T-cell (primary cell): ENCODE results near the gene PRCP. TPM values are rescaled to one million over a fixed set of nuclear protein-coding genes. Genes with fewer than 3 reads are reported as not detected.

Source experiments
- ATAC-seq, 4 experiments: fragments of 200-7000 bp in 3 of 4; fragments of 150-1000 bp in 1 of 4; cut with Tn5 transposase; replicated peaks in 1 of 4; 1 replicate in 3 of 4; 2 replicates in 1 of 4; pipeline ENCODE4 v1.10.0; 2021; ENCODE audit warnings: moderate library complexity in 3 of 4, mild to moderate bottlenecking in 2 of 4, moderate number of reproducible peaks in 1 of 4
- CTCF ChIA-PET, 2 donors: fragments of 300-600 bp; sonication (Branson Sonifier 250); formaldehyde crosslinking; loops; one replicate each; lab custom pipeline; 2022; ENCODE audit warnings: antibody characterized with exemption in 2 of 2; lab: Charles Lee
- POLR2A ChIA-PET, 2 donors: fragments of 300-600 bp; sonication (Branson Sonifier 250); formaldehyde crosslinking; loops; one replicate each; lab custom pipeline; 2022; ENCODE audit warnings: antibody characterized with exemption in 2 of 2; lab: Charles Lee
- DNase-seq, 35 experiments: peaks; one replicate each; pipeline versions ENCODE4 v3.0.0 to v3.0.0-alpha.2; 2013 to 2023
- H3K27ac ChIP-seq: one replicate; pipeline ENCODE4 v1.5.1; 2013; ENCODE audit warnings: low read length
- H3K27me3 ChIP-seq, 2 experiments: replicated peaks in 1 of 2; 1 replicate in 1 of 2; 2 replicates in 1 of 2; pipeline versions ENCODE4 v1.6.1 to v1.7.0; 2013; ENCODE audit warnings: low read length in 1 of 2, mixed read lengths in 1 of 2; ENCODE audit not compliant: control insufficient read depth in 2 of 2, insufficient read depth in 2 of 2; ENCODE audit errors: extremely low read depth in 1 of 2
- H3K36me3 ChIP-seq, 2 donors: 1 replicate in 1 of 2; 2 replicates in 1 of 2; pipeline versions ENCODE4 v1.6.1 to v1.7.0; 2013; ENCODE audit warnings: low read length in 1 of 2; ENCODE audit not compliant: control insufficient read depth in 2 of 2, insufficient read depth in 1 of 2; ENCODE audit errors: extremely low read depth in 1 of 2
- H3K4me1 ChIP-seq, 2 experiments: 1 replicate in 1 of 2; 2 replicates in 1 of 2; pipeline versions ENCODE4 v1.6.1 to v1.7.0; 2013; ENCODE audit warnings: low read length in 2 of 2, mixed read lengths in 1 of 2; ENCODE audit not compliant: insufficient read depth in 2 of 2, control insufficient read depth in 1 of 2; ENCODE audit errors: extremely low read depth in 1 of 2
- H3K4me3 ChIP-seq, 2 donors: 1 replicate in 1 of 2; 2 replicates in 1 of 2; pipeline versions ENCODE4 v1.5.1 to v1.7.0; 2013; ENCODE audit warnings: mild to moderate bottlenecking in 2 of 2, low read length in 1 of 2, moderate library complexity in 1 of 2; ENCODE audit not compliant: control insufficient read depth in 1 of 2; ENCODE audit errors: extremely low read depth in 1 of 2
- H3K9me3 ChIP-seq: 2 replicates; pipeline ENCODE4 v1.7.0; 2013
- H3K27ac Mint-ChIP-seq, 2 donors: one replicate each; pipeline ENCODE4 v1.8.0; 2020 to 2021; ENCODE audit warnings: mild to moderate bottlenecking in 2 of 2, mixed read lengths in 2 of 2
- H3K27me3 Mint-ChIP-seq, 2 donors: one replicate each; pipeline ENCODE4 v1.8.0; 2021 to 2022; ENCODE audit warnings: mixed read lengths in 2 of 2
- H3K36me3 Mint-ChIP-seq: one replicate; pipeline ENCODE4 v1.8.0; 2021; ENCODE audit warnings: mixed read lengths
- H3K4me1 Mint-ChIP-seq, 3 donors: one replicate each; pipeline ENCODE4 v1.8.0; 2020 to 2022; ENCODE audit warnings: mixed read lengths in 3 of 3, mild to moderate bottlenecking in 1 of 3
- H3K4me3 Mint-ChIP-seq, 3 donors: one replicate each; pipeline ENCODE4 v1.8.0; 2020 to 2022; ENCODE audit warnings: mild to moderate bottlenecking in 3 of 3, mixed read lengths in 3 of 3, moderate library complexity in 3 of 3
- H3K9me3 Mint-ChIP-seq, 3 donors: one replicate each; pipeline ENCODE4 v1.8.0; 2020 to 2022; ENCODE audit warnings: mixed read lengths in 3 of 3
- WGBS: methylation state at CpG from one replicate; pipeline ENCODE4 v1.1.5; 2013; ENCODE audit warnings: missing lambda C conversion rate; ENCODE audit not compliant: insufficient coverage; 5-methylcytosine and 5-hydroxymethylcytosine counted together
- total RNA-seq, 35 experiments: library from RNA in 6 of 35; stranded (reverse) in 6 of 35; fragments of 120-200 nt in 1 of 35; gene quantifications; one replicate each; pipeline versions ENCODE4 v1.2.1 to v1.2.4 and lab custom pipeline; 2013 to 2026

PRCP gene
- total RNA-seq, 5 donors from 2014 or later (not counting 1 experiment from before 2014, with no cell fraction given), result 18.1 to 22.7 (median 20.2) TPM

- ATAC-seq (no peak), DNase-seq (no peak)
- H3K4me1 Mint-ChIP-seq, result no peaks in the 10 kb centered on the region
- H3K4me3 Mint-ChIP-seq, result no peak overlapping the region
- peaks cover 3% of the 10 kb centered on the region for H3K9me3 ChIP-seq
- H3K4me1 ChIP-seq, result no peaks in the 10 kb centered on the region
- ChIA-PET CTCF (no interaction called here), POLR2A (no interaction called here)
- H3K27ac ChIP-seq, result no peak overlapping the region
- H3K27me3 ChIP-seq, result peaks cover 2 to 3% of the 10 kb centered on the region in 2 experiments
- WGBS, result 93% methylated on average over 8 of the region's 8 CpGs
- no peak overlapping the region for H3K4me3 ChIP-seq
- no peaks in the 10 kb centered on the region for H3K36me3 Mint-ChIP-seq
- no peaks in the 10 kb centered on the region for H3K9me3 Mint-ChIP-seq
- peaks cover 20 to 36% of the 10 kb centered on the region in 2 donors for H3K27me3 Mint-ChIP-seq
- H3K27ac Mint-ChIP-seq, result no peak overlapping the region
- no peaks in the 10 kb centered on the region for H3K36me3 ChIP-seq
These were observed 88.9 kb downstream of the PRCP start for GRCh38 chr11:82811369-82811768.

DNA sequence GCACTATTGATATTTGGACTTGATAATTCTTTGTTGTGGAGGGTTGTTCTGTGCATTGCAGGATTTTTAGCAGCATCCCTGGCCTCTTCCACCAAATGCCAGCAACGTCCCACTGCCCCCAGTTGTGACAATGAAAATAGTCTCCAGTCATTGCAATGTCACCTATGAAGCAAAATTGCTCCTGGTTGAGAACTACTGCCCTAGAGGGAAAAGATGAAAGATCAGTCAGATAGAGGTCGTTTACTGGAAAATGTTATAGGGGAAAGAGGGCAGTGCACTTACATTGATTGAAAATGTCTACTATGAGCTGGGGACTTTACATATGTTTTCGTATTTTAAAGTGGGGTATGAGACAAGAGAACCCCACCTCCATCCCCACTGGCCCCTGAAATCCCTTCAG is 89.5 kb downstream of the PRCP start:
- Mint-ChIP-seq H3K4me3 (no peak overlapping the region), H3K36me3 (no peaks in the 10 kb centered on the region), H3K27ac (no peak overlapping the region), H3K9me3 (no peaks in the 10 kb centered on the region), H3K4me1 (no peaks in the 10 kb centered on the region), H3K27me3 (peaks cover 26 to 41% of the 10 kb centered on the region in 2 donors)
- ATAC-seq, result no peak
- H3K36me3 ChIP-seq, result no peaks in the 10 kb centered on the region
- no peaks in the 10 kb centered on the region for H3K4me1 ChIP-seq
- peaks cover 3% of the 10 kb centered on the region for H3K9me3 ChIP-seq
- H3K27ac ChIP-seq, result no peak overlapping the region
- H3K4me3 ChIP-seq, result no peak overlapping the region
- POLR2A ChIA-PET, result no interaction called here
- no peak for DNase-seq
- CTCF ChIA-PET, result no interaction called here
- peaks cover 2 to 7% of the 10 kb centered on the region in 2 experiments for H3K27me3 ChIP-seq
- WGBS, result no CpG with 5 or more reads among the region's 3 CpGs

DNA sequence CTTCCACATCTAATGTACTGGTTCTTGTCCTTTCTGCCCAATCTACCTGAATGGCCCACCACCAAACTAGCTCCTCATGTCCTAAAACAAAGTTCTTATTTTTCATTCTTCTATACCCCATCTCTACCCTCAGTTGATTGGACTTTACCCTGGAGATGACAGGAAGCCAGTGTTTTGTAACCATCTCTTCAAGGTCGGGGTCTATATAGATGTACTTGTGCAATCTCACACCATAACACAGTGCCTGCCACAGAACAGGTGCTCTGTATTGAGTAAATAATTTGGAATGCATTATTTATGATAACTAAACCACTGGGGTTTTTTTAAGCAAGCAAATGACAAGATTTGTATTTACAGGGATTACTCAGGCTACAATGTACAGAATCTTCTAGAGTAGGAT is 89.9 kb downstream of the PRCP start:
- Histone ChIP-seq H3K4me1 (no peaks in the 10 kb centered on the region), H3K27me3 (peaks cover 2 to 7% of the 10 kb centered on the region in 2 experiments), H3K36me3 (no peaks in the 10 kb centered on the region), H3K9me3 (peaks cover 3% of the 10 kb centered on the region), H3K4me3 (no peak overlapping the region), H3K27ac (no peak overlapping the region)
- Mint-ChIP-seq H3K4me1 (no peaks in the 10 kb centered on the region), H3K9me3 (no peaks in the 10 kb centered on the region), H3K4me3 (no peak overlapping the region), H3K27me3 (peaks cover 30 to 41% of the 10 kb centered on the region in 2 donors), H3K27ac (no peak overlapping the region), H3K36me3 (no peaks in the 10 kb centered on the region)
- ATAC-seq, result no peak
- ChIA-PET POLR2A (no interaction called here), CTCF (no interaction called here)
- WGBS, result no CpG with 5 or more reads among the region's 1 CpG
- DNase-seq, result no peak

- POLR2A ChIA-PET, result no interaction called here
- Mint-ChIP-seq H3K27ac (no peak overlapping the region), H3K4me3 (no peak overlapping the region), H3K9me3 (no peaks in the 10 kb centered on the region), H3K4me1 (no peaks in the 10 kb centered on the region), H3K36me3 (no peaks in the 10 kb centered on the region), H3K27me3 (peaks cover 35 to 36% of the 10 kb centered on the region in 2 donors)
- Histone ChIP-seq H3K27ac (no peak overlapping the region), H3K4me3 (no peak overlapping the region), H3K9me3 (peaks cover 3% of the 10 kb centered on the region), H3K27me3 (peaks cover 2 to 9% of the 10 kb centered on the region in 2 experiments), H3K36me3 (no peaks in the 10 kb centered on the region), H3K4me1 (no peaks in the 10 kb centered on the region)
- ATAC-seq (no peak), DNase-seq (no peak)
- CTCF ChIA-PET, result no interaction called here
- WGBS, result no CpG with 5 or more reads among the region's 3 CpGs
These were observed 92.6 kb downstream of the PRCP start for GRCh38 chr11:82807646-82808045.

- Histone ChIP-seq H3K27ac (no peak overlapping the region), H3K4me1 (no peaks in the 10 kb centered on the region), H3K36me3 (no peaks in the 10 kb centered on the region), H3K9me3 (no peaks in the 10 kb centered on the region), H3K27me3 (peaks cover 0 to 6% of the 10 kb centered on the region in 2 experiments), H3K4me3 (no peak overlapping the region)
- ChIA-PET CTCF (no interaction called here), POLR2A (no interaction called here)
- Mint-ChIP-seq H3K36me3 (no peaks in the 10 kb centered on the region), H3K9me3 (no peaks in the 10 kb centered on the region), H3K4me3 (no peak overlapping the region), H3K4me1 (no peaks in the 10 kb centered on the region), H3K27me3 (peaks cover 34 to 40% of the 10 kb centered on the region in 2 donors), H3K27ac (no peak overlapping the region)
- DNase-seq (no peak), ATAC-seq (no peak)
- 20% methylated on average over 1 of the region's 1 CpG for WGBS
These were observed 97.5 kb downstream of the PRCP start for GRCh38 chr11:82802710-82803109.

DNA sequence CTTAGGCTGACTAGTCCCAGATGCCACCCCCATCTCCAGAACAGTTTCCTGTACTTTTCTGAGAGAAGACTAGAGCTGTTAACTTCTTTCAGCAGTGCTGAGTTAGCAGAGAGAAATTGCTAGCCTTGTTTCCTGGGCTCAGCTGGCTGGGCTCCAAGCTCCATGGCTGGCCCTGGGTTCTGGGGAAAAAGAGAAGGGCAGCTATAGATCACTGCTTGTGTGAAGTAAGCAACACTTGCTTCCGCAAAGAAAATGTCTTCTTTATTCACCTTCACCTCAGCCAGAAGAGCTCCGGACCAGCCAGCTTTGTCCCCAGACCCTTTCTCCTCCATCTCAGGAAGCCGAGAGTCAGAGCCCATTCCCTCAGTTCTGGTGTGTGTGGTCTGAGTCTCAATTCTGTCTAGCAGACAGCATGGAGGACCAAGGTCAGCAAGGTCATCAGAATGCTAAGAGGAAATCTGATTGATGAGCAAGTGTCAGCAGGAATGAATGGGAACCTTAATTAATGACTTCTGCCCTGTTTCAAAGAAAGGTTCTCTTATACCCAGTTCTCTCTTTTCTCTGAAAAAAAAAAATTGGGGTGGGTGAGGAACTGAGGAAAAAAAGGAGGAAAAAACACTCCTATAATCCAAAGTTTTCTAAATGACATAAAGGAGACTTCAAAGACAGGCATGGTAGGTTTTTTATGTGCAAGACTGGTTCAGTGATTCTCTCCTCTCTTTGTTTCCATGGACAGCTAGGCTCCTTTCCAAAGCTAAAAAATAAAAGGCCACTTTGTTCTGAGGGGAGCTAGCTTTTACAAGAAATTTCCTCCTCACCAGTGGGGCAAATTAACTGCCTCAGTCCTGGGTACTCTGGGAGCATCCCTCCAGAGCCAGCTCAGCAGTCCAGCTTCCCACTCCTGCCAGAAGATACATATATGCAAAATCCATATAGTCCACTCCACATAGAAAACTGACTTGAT is 103.0 kb downstream of the PRCP start:
- no peak overlapping the region for H3K27ac Mint-ChIP-seq
- H3K27ac ChIP-seq, result no peak overlapping the region
- no peaks in the 10 kb centered on the region for H3K36me3 Mint-ChIP-seq
- no peaks in the 10 kb centered on the region for H3K36me3 ChIP-seq
- no CpG with 5 or more reads among the region's 3 CpGs for WGBS
- no peak overlapping the region for H3K4me3 ChIP-seq
- H3K27me3 Mint-ChIP-seq, result peaks cover 8 to 9% of the 10 kb centered on the region in 2 donors
- ATAC-seq, result no peak
- no peaks in the 10 kb centered on the region for H3K4me1 Mint-ChIP-seq
- CTCF ChIA-PET, result no interaction called here
- H3K9me3 Mint-ChIP-seq, result no peaks in the 10 kb centered on the region
- no peak for DNase-seq
- H3K4me1 ChIP-seq, result no peaks in the 10 kb centered on the region
- no peak overlapping the region for H3K4me3 Mint-ChIP-seq
- POLR2A ChIA-PET, result no interaction called here
- no peaks in the 10 kb centered on the region for H3K9me3 ChIP-seq
- peaks cover 0 to 8% of the 10 kb centered on the region in 2 experiments for H3K27me3 ChIP-seq
